HepG2 (cell line): ENCODE measurements around the gene MFRP. TPM values are rescaled to one million over a fixed set of nuclear protein-coding genes. Genes with fewer than 3 reads are reported as not detected.

ENCODE experiments used
- DNMT1 ChIP-seq: sonication (generic); formaldehyde crosslinking; IDR thresholded peaks from 2 replicates; pipeline ENCODE4 v1.5.1; 2020; ENCODE audit warnings: mild to moderate bottlenecking, missing genetic modification reagents
- E2F5 ChIP-seq: sonication (generic); formaldehyde crosslinking; conservative IDR thresholded peaks from 2 replicates; pipeline ENCODE4 v1.4.0; 2020; ENCODE audit warnings: missing genetic modification reagents
- HIC2 ChIP-seq: sonication (generic); formaldehyde crosslinking; IDR thresholded peaks from 2 replicates; pipeline ENCODE4 v1.9.0; 2022; ENCODE audit warnings: low read depth, missing genetic modification reagents
- NCOA2 ChIP-seq: sonication (generic); formaldehyde crosslinking; IDR thresholded peaks from 2 replicates; pipeline ENCODE4 v1.8.0; 2022; ENCODE audit warnings: inconsistent platforms
- TARDBP ChIP-seq: sonication (generic); formaldehyde crosslinking; IDR thresholded peaks from 2 replicates; pipeline ENCODE4 v1.8.0; 2022; ENCODE audit warnings: mild to moderate bottlenecking, missing genetic modification reagents
- THYN1 ChIP-seq: sonication (generic); formaldehyde crosslinking; IDR thresholded peaks from 2 replicates; pipeline ENCODE4 v1.8.1; 2023; ENCODE audit warnings: low read depth, mild to moderate bottlenecking, moderate library complexity, missing genetic modification reagents, borderline replicate concordance
- YY1 ChIP-seq: IDR thresholded peaks from 2 replicates; pipeline ENCODE4 v1.6.1; 2011; ENCODE audit warnings: low read length, low read depth, moderate library complexity, mild to moderate bottlenecking; ENCODE audit not compliant: insufficient read depth, insufficient replicate concordance
- ZNF746 ChIP-seq: sonication (generic); formaldehyde crosslinking; IDR thresholded peaks from 2 replicates; pipeline ENCODE4 v1.8.0; 2022; ENCODE audit warnings: mild to moderate bottlenecking, missing genetic modification reagents
- ZNF816 ChIP-seq: sonication (generic); formaldehyde crosslinking; IDR thresholded peaks from 2 replicates; pipeline ENCODE4 v1.8.0; 2022; ENCODE audit warnings: missing genetic modification reagents, mild to moderate bottlenecking, borderline replicate concordance
- polyA plus RNA-seq, 8 experiments: library from polyadenylated mRNA; depleted of rRNA in 3 of 8; stranded (reverse) in 7 of 8; unstranded in 1 of 8; fragments of >200 nt; fragmentation: Illumina TruSeq in 4 of 8; extraction: Trizol in 4 of 8; gene quantifications; 2 replicates each; pipeline versions ENCODE4 v1.2.1 to v1.2.3, GENCODE V29; 2011 to 2016; ENCODE audit warnings: low read depth in 4 of 8, missing spikeins in 1 of 8, mixed read lengths in 1 of 8; ENCODE audit not compliant: insufficient read depth in 1 of 8
- total RNA-seq, 5 experiments: library from RNA; depleted of rRNA; stranded (reverse); fragments of >200 nt; fragmentation: Illumina TruSeq; extraction: Trizol; gene quantifications; 2 replicates each; pipeline ENCODE4 v1.2.3, GENCODE V29; 2016; ENCODE audit warnings: low read depth in 1 of 5
- TF ChIP-seq, protein P1 (sequence below): sonication (generic); formaldehyde crosslinking; IDR thresholded peaks from 2 replicates; pipeline ENCODE4 v1.4.0; 2020; ENCODE audit warnings: missing genetic modification reagents
- TF ChIP-seq, protein P2 (sequence below): sonication (generic); formaldehyde crosslinking; IDR thresholded peaks from 2 replicates; pipeline ENCODE4 v1.5.0; 2020; ENCODE audit warnings: mild to moderate bottlenecking, missing genetic modification reagents, moderate library complexity
- TF ChIP-seq, protein P3 (sequence below): sonication (generic); formaldehyde crosslinking; IDR thresholded peaks from 2 replicates; pipeline ENCODE4 v1.8.0; 2022; ENCODE audit warnings: mild to moderate bottlenecking, missing genetic modification reagents; ENCODE audit not compliant: insufficient replicate concordance

Gene MFRP
- total and polyA plus RNA-seq, 2 of the 13 experiments (the other 11 are each of a cell fraction or from before 2014, with no cell fraction given): not detected

DNA sequence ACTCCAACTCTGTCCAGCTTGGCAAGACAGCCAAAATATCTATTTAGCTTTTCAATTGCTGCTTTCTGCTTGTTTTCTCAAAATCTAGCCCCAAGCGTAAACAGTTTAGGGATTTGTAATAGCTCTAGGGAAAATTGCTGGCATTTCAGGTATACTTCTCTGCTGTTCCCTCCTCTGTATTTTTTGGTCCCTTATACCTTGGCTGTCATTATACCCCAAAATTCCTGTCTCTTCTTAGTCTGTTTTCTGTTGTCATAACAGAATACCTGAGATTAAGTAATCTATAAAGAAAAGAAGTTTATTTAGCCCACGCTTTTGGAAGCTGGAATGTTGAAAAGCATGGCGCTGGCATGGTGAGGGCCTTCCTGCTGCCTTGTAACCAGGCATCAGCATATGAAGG is 53.0 kb downstream of the MFRP start (continued):
- TF ChIP-seq, protein P1, sequence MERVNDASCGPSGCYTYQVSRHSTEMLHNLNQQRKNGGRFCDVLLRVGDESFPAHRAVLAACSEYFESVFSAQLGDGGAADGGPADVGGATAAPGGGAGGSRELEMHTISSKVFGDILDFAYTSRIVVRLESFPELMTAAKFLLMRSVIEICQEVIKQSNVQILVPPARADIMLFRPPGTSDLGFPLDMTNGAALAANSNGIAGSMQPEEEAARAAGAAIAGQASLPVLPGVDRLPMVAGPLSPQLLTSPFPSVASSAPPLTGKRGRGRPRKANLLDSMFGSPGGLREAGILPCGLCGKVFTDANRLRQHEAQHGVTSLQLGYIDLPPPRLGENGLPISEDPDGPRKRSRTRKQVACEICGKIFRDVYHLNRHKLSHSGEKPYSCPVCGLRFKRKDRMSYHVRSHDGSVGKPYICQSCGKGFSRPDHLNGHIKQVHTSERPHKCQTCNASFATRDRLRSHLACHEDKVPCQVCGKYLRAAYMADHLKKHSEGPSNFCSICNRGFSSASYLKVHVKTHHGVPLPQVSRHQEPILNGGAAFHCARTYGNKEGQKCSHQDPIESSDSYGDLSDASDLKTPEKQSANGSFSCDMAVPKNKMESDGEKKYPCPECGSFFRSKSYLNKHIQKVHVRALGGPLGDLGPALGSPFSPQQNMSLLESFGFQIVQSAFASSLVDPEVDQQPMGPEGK (CRISPR knock-in tag): no peak
- TF ChIP-seq, protein P2, sequence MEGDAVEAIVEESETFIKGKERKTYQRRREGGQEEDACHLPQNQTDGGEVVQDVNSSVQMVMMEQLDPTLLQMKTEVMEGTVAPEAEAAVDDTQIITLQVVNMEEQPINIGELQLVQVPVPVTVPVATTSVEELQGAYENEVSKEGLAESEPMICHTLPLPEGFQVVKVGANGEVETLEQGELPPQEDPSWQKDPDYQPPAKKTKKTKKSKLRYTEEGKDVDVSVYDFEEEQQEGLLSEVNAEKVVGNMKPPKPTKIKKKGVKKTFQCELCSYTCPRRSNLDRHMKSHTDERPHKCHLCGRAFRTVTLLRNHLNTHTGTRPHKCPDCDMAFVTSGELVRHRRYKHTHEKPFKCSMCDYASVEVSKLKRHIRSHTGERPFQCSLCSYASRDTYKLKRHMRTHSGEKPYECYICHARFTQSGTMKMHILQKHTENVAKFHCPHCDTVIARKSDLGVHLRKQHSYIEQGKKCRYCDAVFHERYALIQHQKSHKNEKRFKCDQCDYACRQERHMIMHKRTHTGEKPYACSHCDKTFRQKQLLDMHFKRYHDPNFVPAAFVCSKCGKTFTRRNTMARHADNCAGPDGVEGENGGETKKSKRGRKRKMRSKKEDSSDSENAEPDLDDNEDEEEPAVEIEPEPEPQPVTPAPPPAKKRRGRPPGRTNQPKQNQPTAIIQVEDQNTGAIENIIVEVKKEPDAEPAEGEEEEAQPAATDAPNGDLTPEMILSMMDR (CRISPR knock-in tag): no peak
- TF ChIP-seq THYN1 (CRISPR knock-in tag) (no peak), YY1 (no peak), TARDBP (no peak), NCOA2 (no peak), HIC2 (CRISPR knock-in tag) (no peak), DNMT1 (CRISPR knock-in tag) (no peak), ZNF746 (CRISPR knock-in tag) (no peak), E2F5 (CRISPR knock-in tag) (no peak), ZNF816 (no peak)
- TF ChIP-seq, protein P3, sequence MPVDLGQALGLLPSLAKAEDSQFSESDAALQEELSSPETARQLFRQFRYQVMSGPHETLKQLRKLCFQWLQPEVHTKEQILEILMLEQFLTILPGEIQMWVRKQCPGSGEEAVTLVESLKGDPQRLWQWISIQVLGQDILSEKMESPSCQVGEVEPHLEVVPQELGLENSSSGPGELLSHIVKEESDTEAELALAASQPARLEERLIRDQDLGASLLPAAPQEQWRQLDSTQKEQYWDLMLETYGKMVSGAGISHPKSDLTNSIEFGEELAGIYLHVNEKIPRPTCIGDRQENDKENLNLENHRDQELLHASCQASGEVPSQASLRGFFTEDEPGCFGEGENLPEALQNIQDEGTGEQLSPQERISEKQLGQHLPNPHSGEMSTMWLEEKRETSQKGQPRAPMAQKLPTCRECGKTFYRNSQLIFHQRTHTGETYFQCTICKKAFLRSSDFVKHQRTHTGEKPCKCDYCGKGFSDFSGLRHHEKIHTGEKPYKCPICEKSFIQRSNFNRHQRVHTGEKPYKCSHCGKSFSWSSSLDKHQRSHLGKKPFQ (CRISPR knock-in tag): no peak
